GM21515 (cell line): ENCODE data around the gene OR52N5.

Experiments
- ATAC-seq: cut with Tn5 transposase; IDR thresholded peaks from one replicate; pipeline ENCODE4 v1.9.1; 2021; ENCODE audit not compliant: unreplicated experiment

OR52N5 gene

GRCh38 chr11:5783255-5783654 lies at the start of gene OR52N5:
Gene OR52N5 (minus strand): TSS chr11:5783355. CDS start chr11:5778634, 4,721 bp downstream.
- no peak for ATAC-seq

GRCh38 chr11:5831196-5831829 lies 48.2 kb upstream of the OR52N5 start:
- ATAC-seq = no peak

- peak; percentile 62 for ATAC-seq
Measured at GRCh38 chr11:5818245-5818886, 35.2 kb upstream of the OR52N5 start.

GRCh38 chr11:5815534-5815933 lies 32.4 kb upstream of the OR52N5 start:
- no peak for ATAC-seq

GRCh38 chr11:5809905-5810795 lies 27.0 kb upstream of the OR52N5 start:
- no peak for ATAC-seq

- ATAC-seq = peak; percentile 21
Measured at GRCh38 chr11:5809122-5809519, 26.0 kb upstream of the OR52N5 start.

- ATAC-seq = peak; percentile 92
Measured at GRCh38 chr11:5808500-5809121, 25.5 kb upstream of the OR52N5 start, which contains the start of gene OR52N2. Gene OR52N2 (plus strand): TSS chr11:5808924. CDS start chr11:5820336, 11,412 bp downstream.

GRCh38 chr11:5807580-5807979 lies 24.4 kb upstream of the OR52N5 start:
- ATAC-seq = no peak

- ATAC-seq = no peak
Measured at GRCh38 chr11:5803982-5804381, 20.8 kb upstream of the OR52N5 start.

GRCh38 chr11:5796541-5796940 lies 13.4 kb upstream of the OR52N5 start:
- ATAC-seq = no peak

GRCh38 chr11:5791165-5791564 lies 8.0 kb upstream of the OR52N5 start, which contains the start of gene OR52N1:
Gene OR52N1 (minus strand): TSS chr11:5791265. CDS start chr11:5788816, 2,449 bp downstream.
- ATAC-seq = no peak

- ATAC-seq = no peak
Measured at GRCh38 chr11:5767056-5767455, 16.1 kb downstream of the OR52N5 start.

GRCh38 chr11:5753943-5754342 lies 29.2 kb downstream of the OR52N5 start, which contains the start of gene OR52N4:
Gene OR52N4 (plus strand): TSS chr11:5754243. CDS start chr11:5754741, 498 bp downstream.
- no peak for ATAC-seq

GRCh38 chr11:5749836-5750235 lies 33.3 kb downstream of the OR52N5 start:
- ATAC-seq = no peak

GRCh38 chr11:5746614-5747013 lies 36.5 kb downstream of the OR52N5 start:
- ATAC-seq = no peak

- ATAC-seq = no peak
Measured at GRCh38 chr11:5738431-5738830, 44.7 kb downstream of the OR52N5 start.

- no peak for ATAC-seq
Measured at GRCh38 chr11:5737670-5738392, 45.3 kb downstream of the OR52N5 start.

GRCh38 chr11:5737091-5737490 lies 46.1 kb downstream of the OR52N5 start:
- ATAC-seq = no peak

GRCh38 chr11:5736396-5736795 lies 46.8 kb downstream of the OR52N5 start, which contains the start of gene OR56B1:
Gene OR56B1 (plus strand): TSS chr11:5736448. CDS start chr11:5736517, 69 bp downstream.
- ATAC-seq = no peak

GRCh38 chr11:5727691-5728090 lies 55.5 kb downstream of the OR52N5 start:
- no peak for ATAC-seq
